Tibial artery (tissue), 4 donors: ENCODE results near the gene OLFML2B.
A peak's percentile ranks its signal among the peaks of the same experiment; 100 is the strongest.

ENCODE experiments used
- DNase-seq, 2 donors: peaks; one replicate each; pipeline ENCODE4 v3.0.0-alpha.2; 2019
- H3K27ac ChIP-seq, 2 donors: fragments of 200-600 bp; sonication (generic) in 1 of 2; 1 replicate in 1 of 2; 2 replicates in 1 of 2; pipeline ENCODE4 v1.5.1; 2018 to 2019; ENCODE audit warnings: mild to moderate bottlenecking in 1 of 2
- H3K27me3 ChIP-seq, 2 donors: fragments of 200-600 bp; sonication (generic) in 1 of 2; one replicate each; pipeline versions ENCODE4 v1.5.1 to v1.6.0; 2016 to 2019
- H3K36me3 ChIP-seq, 3 donors: fragments of 200-600 bp; sonication (generic) in 2 of 3; one replicate each; pipeline ENCODE4 v1.5.1; 2016 to 2019; ENCODE audit warnings: mild to moderate bottlenecking in 2 of 3
- H3K4me1 ChIP-seq, 4 donors: fragments of 200-600 bp; sonication (generic) in 2 of 4; 1 replicate in 3 of 4; 2 replicates in 1 of 4; pipeline ENCODE4 v1.5.1; 2016 to 2019
- H3K4me3 ChIP-seq, 2 donors: fragments of 200-600 bp; sonication (generic) in 1 of 2; 1 replicate in 1 of 2; 2 replicates in 1 of 2; pipeline ENCODE4 v1.5.1; 2018 to 2019; ENCODE audit warnings: mild to moderate bottlenecking in 2 of 2
- H3K9me3 ChIP-seq, 3 donors: fragments of 200-600 bp; sonication (generic) in 1 of 3; one replicate each; pipeline ENCODE4 v1.5.1; 2016 to 2019
- intact Hi-C: fragments of 100-400 bp; cut with DNase I; formaldehyde crosslinking; loops from one replicate; pipeline ENCODE4 v1.15.0; 2023; ENCODE audit warnings: low total_unique reads
- TF ChIP-seq, protein P1 (sequence below), 2 experiments: fragments of 200-600 bp in 1 of 2; fragments of 450-650 bp in 1 of 2; IDR thresholded peaks; one replicate each; pipeline ENCODE4 v1.5.1; 2017 to 2019; ENCODE audit warnings: antibody characterized with exemption in 2 of 2, mild to moderate bottlenecking in 1 of 2, moderate library complexity in 1 of 2

Gene OLFML2B

DNA sequence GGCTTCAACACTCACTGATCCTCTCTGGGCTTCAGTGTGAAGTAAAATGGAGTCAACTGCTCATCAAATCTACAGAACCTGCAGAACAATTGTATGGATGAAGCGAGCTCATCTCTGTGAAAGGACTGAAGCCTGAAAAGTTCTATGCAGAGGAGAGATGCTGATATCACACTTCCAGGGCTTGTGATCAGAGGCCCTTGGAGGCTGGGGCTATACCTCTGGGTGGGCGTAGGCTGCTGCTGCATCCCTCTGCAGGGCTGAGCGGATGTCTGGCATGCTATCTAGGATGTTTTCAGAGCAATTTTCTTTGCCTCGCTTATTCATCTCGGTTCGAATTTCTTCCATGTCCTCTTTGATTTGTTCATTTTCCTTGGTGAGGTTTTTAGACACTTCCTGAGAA is 17.6 kb downstream of the OLFML2B start:
- Histone ChIP-seq H3K4me3 (no peak overlapping the region), H3K27me3 (no peaks in the 10 kb centered on the region), H3K4me1 (peaks cover 0 to 64% (median 43%) of the 10 kb centered on the region in 4 donors), H3K27ac (no peak overlapping the region), H3K9me3 (no peaks in the 10 kb centered on the region), H3K36me3 (peaks cover 4 to 11% (median 11%) of the 10 kb centered on the region in 3 donors)
- intact Hi-C loops, result loop anchor here (5.0 kb wide), 1 partner anchor 39 kb away; no protein-coding TSS in a partner anchor
- TF ChIP-seq, protein P1, sequence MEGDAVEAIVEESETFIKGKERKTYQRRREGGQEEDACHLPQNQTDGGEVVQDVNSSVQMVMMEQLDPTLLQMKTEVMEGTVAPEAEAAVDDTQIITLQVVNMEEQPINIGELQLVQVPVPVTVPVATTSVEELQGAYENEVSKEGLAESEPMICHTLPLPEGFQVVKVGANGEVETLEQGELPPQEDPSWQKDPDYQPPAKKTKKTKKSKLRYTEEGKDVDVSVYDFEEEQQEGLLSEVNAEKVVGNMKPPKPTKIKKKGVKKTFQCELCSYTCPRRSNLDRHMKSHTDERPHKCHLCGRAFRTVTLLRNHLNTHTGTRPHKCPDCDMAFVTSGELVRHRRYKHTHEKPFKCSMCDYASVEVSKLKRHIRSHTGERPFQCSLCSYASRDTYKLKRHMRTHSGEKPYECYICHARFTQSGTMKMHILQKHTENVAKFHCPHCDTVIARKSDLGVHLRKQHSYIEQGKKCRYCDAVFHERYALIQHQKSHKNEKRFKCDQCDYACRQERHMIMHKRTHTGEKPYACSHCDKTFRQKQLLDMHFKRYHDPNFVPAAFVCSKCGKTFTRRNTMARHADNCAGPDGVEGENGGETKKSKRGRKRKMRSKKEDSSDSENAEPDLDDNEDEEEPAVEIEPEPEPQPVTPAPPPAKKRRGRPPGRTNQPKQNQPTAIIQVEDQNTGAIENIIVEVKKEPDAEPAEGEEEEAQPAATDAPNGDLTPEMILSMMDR (IDR thresholded peaks at IDR 0.05), result no peak
- no peak for DNase-seq

DNA sequence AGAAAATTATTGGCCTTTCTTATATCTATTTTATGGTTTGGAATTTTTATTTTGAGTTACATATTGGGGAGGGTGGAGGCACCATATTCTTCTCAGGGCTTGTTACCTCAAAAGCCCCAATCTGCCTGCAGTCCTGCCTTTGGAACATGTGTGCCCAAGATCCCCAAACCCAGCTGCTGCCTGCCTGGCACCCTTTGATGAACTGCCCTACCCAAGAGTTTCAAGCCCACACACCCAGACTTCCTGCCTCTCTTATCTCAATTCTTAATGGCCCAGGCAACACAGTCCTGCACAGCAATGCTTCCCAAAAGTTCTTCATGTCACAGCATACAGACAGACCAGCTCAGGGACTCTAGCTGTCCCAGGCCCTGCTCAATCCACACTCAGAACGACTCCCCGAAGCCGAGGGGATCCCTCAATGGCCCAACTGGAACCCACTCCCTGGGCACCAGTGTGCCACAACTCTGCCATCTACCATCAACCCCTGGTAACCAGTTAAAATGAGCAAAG is 19.2 kb downstream of the OLFML2B start:
- no peaks in the 10 kb centered on the region for H3K27me3 ChIP-seq
- H3K36me3 ChIP-seq, result peaks cover 7 to 24% (median 22%) of the 10 kb centered on the region in 3 donors
- TF ChIP-seq, protein P1 (IDR thresholded peaks at IDR 0.05), result no peak
- intact Hi-C loops, result no loop called here
- no peaks in the 10 kb centered on the region for H3K9me3 ChIP-seq
- no peak for DNase-seq
- peaks cover 0 to 48% (median 34%) of the 10 kb centered on the region in 4 donors for H3K4me1 ChIP-seq
- peak overlapping the region; percentile 62 to 71 for H3K27ac ChIP-seq
- no peak overlapping the region for H3K4me3 ChIP-seq

DNA sequence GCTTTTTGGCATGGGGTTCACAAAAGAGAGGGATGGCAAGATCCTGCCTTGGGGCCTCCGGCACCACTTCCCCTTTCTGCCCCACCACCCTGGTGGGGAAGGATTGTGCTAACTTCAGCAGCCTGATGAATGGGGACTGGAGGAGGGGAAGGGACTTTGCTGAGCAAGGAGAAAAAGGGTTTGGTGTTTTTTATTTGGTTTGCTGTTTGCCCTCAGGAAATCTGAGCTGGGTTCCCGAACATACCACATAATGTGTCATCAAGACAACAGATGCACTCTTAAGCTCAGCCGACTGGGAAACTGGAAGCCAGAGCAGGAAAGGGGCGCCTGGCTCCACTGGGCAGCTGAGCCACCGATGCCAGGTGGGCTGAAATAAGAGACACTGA is 19.8 kb downstream of the OLFML2B start:
- TF ChIP-seq, protein P1 (IDR thresholded peaks at IDR 0.05), result no peak
- Histone ChIP-seq H3K4me3 (peak overlapping the region; percentile 16 to 25), H3K27ac (peak overlapping the region; percentile 62 to 71), H3K9me3 (no peaks in the 10 kb centered on the region), H3K4me1 (peaks cover 0 to 42% (median 27%) of the 10 kb centered on the region in 4 donors), H3K36me3 (peaks cover 14 to 31% (median 29%) of the 10 kb centered on the region in 3 donors), H3K27me3 (no peaks in the 10 kb centered on the region)
- peak; percentile 55 to 78 for DNase-seq
- intact Hi-C loops, result no loop called here

DNA sequence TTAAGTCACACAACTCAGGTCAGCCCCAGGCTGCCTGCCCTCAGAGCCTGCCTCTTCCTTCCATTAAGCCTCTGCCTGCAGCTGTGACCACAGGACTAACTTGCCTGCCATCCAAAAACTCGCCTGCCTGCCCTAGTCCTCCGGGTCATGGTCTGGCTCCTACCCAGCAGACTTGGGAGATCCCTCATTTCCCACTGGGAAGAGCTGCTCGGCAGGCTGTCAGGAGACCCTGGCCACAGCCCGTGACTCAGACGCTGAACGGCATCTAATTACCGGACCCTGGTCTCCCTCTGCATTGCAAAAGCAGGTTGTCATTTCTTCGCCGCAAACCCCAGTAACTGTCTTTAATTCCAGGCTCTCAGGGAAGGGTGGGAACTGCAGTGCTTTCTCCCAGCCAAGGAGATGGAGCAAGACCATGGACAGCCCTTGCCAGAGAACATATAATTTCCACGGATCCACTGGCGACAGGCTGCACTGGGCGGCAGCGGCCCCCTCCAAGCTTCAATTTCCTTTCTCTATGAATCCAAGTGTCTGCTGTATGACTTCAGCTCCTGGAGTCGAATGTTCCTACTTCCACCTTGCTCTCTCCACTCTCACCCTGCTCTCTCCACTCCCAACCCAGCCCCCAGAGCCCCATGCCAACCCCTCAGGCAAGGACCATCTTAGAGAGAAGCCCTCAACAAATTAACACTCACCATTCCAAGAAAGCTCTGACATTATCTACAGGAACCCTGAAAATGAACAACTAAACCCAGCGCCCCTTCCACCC is 20.4 kb downstream of the OLFML2B start:
- H3K4me3 ChIP-seq, result peak overlapping the region; percentile 16 to 25
- no peaks in the 10 kb centered on the region for H3K27me3 ChIP-seq
- peak overlapping the region; percentile 62 to 71 for H3K27ac ChIP-seq
- TF ChIP-seq, protein P1 (IDR thresholded peaks at IDR 0.05), result no peak
- intact Hi-C loops, result no loop called here
- peaks cover 0 to 36% (median 21%) of the 10 kb centered on the region in 4 donors for H3K4me1 ChIP-seq
- H3K9me3 ChIP-seq, result no peaks in the 10 kb centered on the region
- peaks cover 20 to 37% (median 34%) of the 10 kb centered on the region in 3 donors for H3K36me3 ChIP-seq
- DNase-seq, result peak; percentile 88 to 89

DNA sequence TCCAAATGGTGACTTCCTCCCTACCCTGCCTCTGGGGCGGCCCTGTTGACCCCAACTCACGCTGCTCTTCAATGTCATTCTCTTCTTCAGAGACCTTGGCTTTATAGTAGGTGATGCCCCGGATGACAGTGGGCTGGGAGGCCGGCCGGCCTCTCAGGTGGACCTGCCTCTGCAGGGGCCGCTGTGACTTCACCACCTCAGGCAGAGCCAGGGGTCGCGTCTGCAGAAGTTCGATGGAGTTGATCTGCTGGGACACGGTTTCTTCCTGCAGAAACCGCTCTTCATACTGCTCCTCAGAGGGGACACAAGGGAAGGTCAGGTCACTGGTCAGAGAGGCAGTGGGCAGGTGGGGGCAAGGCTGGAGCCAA is 23.6 kb downstream of the OLFML2B start:
- H3K4me1 ChIP-seq, result peaks cover 0 to 34% (median 16%) of the 10 kb centered on the region in 4 donors
- H3K9me3 ChIP-seq, result no peaks in the 10 kb centered on the region
- no peak overlapping the region for H3K4me3 ChIP-seq
- TF ChIP-seq, protein P1 (IDR thresholded peaks at IDR 0.05), result no peak
- DNase-seq, result no peak
- H3K36me3 ChIP-seq, result peaks cover 32 to 52% (median 50%) of the 10 kb centered on the region in 3 donors
- no peaks in the 10 kb centered on the region for H3K27me3 ChIP-seq
- intact Hi-C loops, result no loop called here
- no peak overlapping the region for H3K27ac ChIP-seq
